AG08396 (cell line): ENCODE results near the gene SETD7.

Experiments used
- DNase-seq: peaks from one replicate; pipeline ENCODE4 v3.0.0; 2012; ENCODE audit warnings: low spot score, mixed read lengths

The SETD7 gene

DNA sequence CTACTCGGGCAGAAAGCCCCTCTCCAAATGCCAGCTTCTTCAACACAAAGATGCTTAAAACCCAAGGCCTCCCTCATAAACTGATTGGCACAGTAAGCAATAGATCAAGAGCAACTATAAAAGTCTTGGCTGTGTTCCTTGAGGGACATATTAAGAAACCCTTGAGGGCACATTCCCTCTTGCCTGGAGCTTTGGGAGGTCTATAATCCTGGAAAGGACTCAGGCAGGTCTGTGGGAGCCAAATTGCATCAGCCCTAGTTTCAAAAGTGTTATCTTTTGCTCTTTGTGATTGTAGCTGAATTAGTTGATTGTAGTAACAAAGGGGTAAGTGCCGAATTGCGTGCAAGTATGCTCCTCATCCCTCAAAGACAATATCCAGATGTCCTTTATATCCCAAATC, 18.6 kb upstream of the SETD7 start:
- DNase-seq = no peak

DNA sequence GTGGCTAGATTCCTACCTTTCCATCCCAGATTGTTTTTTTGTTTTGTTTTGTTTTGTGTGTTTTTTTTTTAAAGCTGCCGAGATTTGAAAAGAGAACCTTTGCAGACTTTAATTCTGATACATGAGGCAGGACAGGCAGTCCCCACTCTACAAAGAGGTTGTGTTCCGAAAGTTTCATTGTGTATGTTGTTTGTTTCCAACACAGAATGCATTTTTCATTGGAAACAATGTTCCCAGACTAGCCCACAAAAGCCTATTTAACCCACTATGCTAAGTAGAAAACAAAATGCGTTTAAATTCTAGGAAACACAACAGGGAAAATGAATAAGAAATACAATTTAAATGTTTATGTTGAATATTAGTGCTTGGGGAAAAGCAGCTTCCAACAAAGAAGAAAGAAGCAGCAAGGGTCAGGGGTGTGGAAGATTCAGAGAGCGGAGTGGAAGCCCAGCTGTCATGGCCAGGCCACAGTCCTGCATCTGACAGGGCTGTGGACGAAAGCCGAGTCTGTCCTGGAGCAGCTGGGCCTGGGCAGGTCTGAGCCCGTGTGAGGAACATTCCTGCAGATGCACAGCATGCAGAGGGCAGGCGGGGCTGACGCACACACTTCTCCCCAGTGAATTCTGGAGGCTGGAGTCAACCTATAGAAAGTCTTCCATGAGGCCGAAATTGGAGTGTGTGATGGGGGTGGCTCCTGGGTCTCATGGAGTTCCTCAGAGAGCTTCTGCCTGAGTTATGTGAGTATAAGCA, 12.4 kb upstream of the SETD7 start:
- no peak for DNase-seq

DNA sequence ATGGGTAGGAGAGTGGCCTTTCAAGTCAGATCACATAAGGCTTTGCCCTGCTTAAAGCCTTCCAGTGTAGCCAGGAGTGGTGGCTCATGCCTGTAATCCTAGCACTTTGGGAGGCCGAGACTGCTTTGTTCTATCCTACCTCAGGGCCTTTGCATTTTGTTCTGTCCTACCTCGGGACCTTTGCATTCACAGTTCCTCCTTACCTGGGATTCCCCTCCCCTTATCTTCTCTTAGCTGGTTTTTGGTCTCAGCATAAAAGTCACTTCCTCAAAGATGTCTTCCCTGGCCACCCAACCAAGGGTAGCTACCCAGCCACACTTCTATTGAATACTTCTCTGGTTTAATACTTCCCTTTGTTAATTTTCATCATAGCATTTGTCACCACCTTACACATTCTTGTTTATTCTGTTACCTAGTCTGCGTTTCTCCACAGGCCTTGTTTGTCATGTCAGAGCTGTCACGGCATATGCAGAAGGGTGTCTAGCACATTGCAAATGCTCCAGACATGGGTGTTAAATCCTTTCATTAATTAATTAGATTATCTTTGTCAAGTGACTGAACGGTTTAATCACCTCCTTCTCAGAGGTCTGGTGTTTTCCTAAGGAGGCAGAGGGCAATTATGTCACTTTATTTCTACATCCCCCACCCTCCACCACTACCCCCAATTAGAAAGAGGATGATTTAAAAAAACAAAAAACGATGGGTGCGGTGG, 11.3 kb upstream of the SETD7 start:
- DNase-seq = no peak

DNA sequence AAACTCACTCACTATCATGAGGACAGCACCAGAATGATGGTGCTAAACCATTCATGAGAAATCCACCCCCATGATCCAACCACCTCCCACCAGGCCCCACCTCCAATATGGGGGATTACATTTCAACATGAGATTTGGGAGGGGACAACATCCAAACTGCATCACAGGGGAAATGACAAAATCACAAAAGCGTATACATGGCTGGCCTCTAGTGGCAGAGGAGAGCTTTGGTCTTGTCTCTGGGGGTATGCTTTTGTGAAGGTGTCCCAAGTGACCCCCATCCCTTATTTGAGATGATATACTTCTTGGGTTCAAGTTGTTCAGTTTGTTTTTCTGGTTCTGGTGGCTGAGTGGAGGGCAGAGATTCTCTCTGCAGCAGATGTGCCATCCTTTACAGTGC, 8.5 kb upstream of the SETD7 start:
- no peak for DNase-seq

DNA sequence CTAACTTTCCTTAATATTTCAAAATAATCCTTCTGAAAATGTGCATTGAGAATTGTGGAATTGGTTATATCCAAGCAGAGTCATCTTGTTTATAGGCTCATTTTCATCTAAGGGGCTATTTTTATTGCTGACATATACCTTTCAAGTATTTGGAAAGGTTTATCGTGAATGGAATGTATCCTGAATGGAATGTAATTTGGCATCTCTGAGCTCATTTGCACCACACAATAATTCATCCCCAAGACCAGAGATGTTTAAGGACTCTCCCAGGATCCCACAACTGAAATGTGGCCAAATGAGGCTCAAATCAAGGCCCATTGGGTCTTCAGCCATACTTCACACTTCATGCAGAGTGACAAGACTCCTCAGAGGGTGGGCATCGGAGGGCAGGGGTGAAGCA, 7.5 kb upstream of the SETD7 start:
- DNase-seq = no peak

DNA sequence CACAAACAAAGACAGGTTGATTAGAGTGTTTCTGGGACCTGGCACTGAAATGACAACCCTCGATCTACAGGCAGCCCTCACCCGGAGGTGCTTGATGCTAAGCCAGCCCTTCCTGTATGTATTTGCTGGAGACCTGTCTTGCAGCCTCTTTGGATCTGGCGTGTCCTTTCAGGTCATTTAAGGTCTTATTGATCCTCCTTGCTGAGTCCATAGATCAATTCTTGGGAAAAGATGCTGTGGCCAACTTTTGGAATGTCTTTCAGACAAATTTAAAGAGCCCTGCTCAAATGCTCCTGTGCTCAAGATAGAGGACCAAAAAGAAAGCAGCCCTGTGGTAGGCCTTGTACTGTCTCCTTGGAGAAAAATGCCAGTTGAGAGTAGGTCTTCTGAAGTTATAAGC, 6.8 kb upstream of the SETD7 start:
- DNase-seq = no peak

DNA sequence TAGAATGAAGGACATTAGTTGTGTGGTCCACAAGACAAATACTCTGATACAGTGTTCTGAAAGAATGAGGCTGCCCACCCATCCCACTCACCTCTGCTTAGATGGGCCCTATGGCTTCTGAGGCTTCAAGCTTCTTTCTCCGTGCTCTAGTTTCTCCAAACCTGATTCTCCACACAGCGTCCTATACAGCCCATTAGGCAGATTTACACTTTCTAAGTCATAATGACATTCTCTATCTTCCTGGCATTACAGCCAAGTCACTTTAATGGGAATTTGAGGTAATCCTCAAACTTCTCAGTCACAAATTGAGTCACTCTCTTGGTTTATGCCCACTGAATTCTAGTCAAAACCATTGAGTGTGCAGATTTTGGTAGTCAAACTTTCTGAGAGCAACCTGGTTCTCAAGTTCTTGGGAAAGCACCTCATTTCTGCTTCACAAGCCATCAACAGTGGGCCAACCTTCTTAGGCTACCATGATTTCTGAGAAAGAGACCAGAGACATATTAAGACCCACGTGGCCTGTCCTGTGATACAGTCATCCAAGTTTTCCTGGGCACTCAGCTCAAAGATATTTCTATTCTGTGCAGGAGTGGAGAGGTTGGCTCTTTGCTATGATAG, 6.2 kb upstream of the SETD7 start:
- DNase-seq = no peak

DNA sequence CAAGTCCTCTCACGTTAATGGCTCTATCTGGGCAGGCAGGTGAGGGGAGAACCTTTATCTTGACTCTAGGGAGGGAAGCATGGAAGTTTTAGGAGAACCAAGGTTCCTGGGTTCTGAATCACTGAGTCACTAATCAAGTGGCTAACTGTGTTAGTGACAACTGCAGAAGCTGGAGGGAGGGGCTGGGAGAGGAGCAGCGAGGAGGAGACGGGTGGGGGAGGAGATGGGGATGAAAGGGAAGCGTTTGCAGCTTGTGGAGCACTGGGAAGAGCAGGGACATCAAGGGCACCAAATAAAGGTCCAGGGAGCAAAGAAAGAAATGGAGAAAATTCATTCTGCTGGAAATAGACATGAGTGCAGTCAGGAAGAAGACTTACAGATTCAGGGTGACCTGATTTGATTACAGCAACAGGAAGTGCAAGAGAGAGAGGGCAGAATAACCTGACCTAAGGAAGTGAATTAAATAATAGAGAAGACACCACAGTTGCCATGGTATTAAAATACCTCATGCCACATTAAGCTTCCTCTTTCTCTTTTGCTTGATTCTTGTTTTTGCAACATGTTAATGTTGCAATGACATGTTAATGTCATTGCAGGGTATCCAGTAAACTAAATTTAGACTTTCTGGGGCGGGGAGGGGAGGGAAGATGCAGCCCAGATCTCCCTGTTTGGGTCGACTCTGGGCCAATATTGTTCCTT, 4.5 kb upstream of the SETD7 start:
- no peak for DNase-seq

DNA sequence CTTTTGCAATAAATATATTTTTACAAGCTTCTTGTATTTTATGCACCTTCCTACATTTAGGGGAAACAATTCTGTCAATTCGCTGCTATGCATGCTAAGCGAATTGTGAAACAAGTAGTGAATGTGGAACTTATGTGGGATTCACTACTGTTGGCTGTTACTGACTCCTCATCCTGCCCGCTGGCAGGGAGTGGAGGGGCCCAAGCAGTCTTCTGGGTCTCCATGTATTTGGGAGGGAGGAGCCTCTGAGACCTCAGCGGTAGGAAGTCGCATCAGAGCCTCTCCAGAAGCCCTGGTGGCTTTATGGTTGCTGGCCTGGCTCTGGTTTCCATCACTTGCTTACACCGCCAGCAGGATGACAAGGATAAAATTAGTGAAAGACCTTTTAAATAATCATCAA, 3.7 kb upstream of the SETD7 start:
- DNase-seq = no peak

DNA sequence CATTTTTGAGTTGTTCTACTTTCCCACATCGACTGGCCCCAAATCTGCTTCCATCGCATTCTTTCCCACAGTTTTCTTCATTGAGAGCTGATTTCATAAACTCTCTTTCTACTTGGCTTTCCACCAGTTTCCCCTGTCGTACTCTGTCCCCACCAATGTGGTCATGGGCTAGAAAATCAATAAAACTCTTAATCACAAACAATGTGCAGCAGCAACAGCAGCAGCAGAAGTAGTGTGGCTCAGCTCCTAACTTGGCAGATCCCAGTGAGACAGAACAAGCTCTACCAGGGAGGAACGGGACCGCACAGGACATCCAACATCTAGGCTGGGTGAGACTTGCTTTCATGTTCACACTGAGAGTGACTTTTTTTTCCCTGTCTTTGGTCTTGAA, 3.1 kb upstream of the SETD7 start:
- no peak for DNase-seq

DNA sequence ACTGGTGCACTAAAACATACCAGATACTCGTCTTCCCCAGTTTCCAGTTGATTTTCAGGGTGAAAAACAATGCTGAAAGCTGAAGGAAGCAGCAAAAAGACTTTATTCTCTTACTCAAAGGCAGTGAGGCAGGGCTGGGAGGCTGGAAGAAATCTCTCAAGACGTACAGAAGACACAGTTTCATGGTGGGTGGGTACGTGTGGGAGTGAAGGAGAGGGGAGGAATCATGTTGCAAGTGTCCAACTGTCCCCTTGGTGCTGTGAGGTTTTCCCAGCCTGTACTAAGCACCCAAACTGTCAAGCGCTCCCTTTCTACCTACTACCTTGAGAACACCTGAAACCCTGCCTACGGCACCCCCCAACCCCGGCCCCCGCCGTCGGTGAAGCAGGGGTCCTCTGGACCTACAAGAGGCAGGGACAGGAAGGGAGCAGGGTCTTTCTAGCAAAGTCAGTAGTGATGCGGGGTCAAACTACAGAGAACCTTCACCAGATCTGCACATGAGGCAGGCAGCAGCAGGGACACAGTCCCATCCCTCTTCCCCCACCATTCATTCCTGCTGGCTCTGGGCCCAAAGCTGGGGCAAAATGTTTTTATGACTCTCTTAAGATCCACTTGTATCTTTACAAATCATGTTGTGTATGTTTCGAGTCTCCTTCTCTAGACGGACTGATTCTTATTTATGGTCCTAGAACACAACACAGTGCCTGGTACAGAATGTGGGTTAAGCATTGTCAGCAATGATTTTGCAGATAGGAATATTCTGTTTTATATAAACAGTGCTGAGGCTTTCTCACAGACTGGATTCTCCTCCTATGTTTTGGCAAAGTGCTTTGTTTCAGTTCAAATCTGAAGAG, 2.4 kb upstream of the SETD7 start:
- no peak for DNase-seq

DNA sequence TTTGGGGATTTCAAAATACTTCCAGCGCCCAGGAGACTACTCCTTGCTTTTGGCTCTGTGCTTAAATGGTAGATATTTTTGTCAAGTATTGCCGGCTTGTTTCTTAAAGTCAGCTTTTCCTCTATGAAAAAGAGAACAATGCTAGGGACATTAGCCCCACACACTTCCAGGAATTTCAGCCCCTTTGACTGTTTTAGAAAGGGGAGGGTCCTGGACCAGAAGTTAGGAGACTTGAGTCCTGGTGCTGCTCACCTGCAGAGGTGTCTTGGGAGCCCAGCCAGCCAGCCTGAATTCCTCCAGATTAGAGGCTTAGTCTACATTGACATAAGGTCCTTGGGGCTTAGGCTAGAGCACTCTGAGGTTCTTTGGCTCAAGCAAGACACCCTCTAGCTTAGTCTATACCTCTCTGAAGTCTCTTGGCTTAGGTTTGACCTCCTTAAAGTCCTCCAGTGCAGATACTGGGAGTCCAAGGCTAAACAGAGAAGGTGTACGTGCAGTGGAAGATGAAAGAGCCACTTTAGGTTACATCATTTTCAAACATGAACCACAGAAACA, 1.6 kb upstream of the SETD7 start:
- DNase-seq = no peak

DNA sequence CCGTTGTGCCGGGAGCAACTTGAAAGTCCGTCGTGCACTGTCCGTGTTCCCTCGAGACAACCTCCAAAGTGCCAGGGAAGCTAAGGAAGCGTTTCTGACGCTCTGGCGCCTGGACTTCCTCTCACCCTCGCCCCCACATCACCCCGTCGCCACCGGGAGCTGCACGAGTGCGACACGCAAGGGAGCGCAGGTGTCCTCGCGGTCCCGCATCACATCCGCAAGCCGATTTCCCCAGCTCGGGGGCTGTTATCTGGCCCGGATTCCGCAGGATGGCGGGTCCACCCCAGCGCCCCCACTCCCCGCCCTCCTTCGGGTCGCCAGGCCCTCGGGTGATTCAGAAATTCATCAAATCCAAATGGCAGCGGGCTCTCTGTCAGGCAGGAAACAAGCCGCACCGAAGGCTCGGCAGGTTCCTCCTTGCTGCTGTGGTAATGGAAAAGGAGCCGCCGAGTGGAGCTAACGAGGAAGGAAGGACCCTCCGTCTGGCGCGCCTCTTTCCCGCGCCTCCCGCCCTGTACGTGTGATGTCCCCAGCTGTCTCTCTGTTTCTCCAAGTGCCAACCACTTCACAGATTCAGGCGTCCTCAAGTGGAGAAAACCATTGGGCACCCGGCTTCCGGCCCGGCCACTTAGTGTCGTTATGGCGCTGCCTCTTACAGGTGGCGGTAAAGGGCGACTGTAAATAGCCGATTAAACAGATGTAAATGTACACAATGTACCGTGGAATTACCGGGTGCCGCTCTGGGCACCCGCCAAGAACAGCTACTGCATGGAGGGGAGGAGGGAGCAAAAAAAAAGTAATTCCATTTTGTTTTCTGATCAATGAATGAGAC, 921 bp upstream of the SETD7 start:
- DNase-seq = no peak

DNA sequence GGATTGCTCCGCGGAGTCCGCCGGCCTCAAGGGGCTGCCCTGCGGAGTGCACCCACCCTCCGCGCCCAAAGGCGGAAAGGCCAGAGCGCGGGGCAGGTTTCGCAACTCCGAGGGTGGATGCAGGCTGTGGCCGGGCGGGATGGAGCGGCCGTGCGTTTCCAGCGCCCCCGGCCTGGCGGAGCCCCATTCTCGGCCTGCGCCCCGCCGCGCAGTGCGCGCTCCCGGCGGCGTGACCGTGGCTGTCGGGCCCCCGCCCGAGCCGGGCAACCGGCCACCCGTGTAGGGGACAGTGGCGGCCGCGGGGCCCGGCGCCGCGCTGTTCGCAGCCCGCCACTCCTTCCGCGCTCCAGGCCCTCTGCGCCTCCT, 331 bp downstream of the SETD7 start:
- peak; percentile 61 for DNase-seq

DNA sequence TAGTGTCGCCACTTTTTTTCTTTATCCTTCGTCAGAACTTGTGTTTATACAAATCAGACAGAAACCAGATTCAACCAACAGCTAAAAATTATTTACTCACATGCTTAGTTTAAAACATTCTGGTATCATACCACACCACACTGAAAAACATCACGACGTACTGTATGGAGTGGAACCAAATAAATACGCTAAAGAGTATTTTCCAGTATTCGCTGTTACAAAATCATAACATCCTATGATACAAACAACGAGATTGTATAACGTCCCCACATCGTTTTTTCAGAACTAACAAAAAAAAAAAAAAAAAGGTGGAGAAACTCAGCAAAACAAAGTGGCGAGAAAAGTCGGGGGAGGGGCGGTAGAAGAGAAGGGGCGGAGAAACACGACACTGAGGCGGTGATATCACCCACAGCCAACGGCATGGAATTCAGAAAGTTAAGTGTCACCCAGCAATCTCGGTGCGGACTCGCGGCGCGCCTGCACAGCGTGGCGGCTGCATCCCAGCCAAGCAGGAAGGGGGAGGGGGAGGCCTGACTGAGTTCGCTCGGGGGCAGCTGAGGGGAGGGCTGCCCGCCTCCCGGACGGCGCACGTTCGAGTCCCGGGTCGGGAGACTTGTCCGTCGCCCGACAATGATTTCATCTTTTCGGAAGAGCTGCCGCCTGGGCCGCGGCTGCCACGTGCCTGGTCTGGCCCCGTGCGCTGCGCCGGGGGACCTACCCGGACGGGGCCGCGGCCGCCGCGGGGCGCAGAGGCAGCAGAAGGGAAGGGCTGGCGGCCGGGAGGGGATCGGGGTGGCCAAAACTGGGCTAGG, 920 bp downstream of the SETD7 start:
- DNase-seq = peak; percentile 84

DNA sequence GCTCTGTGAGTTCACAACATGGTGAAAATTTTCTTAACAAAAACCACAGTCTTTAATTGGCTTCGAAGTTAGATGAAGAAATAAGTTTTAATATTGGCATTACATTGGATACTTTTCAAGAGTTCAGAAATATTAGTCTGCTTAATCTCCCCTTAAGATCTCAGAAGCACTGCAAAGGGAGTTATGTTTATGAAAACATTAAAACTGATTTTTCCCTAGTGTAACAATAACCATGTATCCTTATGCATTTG, 1.5 kb downstream of the SETD7 start:
- no peak for DNase-seq

DNA sequence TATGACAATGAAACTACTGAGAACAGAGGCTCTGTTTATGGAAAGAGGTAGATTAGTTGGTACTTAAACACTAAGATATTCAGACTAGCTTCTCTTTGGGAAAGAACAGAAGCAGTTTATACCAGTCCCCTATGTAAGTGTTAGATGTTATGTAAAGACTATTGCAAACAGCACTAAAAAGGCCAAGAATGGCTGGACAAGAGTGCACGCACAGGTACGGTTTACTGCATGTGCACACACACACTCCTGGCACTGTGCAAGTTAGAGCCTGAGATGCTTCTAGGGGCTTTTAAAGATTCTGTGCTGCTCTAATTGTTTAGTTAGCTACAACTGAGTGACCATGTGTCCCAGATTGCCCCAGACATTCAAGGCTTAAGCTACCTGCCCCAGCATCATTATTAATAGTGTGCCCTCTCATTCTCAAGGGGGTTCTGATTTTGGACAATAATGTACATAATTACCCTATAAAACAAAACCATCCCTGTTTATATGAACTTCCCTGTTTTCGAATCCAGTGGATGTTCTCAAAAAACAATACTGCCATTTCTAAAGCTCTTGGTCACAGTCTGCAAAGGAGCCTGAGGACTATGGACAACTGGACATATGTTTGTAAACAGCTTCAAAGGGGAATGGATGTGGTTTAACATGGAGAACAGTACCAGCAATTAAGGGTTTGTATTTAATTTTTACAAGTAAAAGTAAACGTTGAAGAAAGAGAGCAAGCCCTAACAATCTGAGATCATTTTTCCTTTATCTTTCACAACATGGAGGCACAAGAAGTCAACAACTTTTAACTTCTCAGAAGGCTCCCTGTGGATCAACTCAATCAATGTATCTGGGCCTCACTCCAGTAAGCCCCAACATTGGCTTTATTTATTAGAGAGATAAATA, 2.0 kb downstream of the SETD7 start:
- DNase-seq = no peak

DNA sequence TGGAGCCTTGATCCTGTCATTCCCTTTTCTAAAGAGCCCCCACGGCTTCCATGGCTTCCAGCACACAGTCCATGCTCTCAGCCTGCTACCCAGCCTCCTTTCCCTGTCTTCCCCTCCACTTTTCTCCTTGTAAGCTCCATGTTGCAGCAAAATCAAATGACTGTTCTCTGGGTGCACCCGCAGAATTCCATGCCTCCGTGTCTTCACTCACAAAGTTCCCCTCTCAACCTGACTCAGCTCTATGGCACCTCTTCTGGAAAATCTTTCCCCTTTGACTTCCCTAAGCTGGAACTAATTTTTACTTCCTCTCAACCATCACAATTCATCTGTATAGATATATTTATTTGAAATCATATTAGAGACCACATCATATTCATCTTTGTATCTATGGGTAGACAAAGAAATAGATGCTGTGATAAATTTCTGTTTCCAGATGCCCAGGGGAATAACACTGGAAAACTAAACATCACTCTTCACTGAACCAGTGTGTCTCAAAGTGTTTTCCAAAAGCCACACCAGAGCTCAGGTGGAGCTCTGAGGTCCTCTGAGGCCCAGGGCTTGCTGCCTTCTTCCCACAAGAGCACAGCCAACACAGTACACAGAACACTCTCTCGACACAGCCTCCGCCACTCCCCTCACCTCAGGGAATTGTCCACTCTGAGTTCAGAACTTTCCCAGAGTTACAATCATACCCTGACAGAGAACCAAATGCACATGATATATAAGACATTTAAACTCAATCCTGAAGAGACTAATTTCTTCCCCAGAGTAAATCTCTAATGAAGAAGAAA, 3.3 kb downstream of the SETD7 start:
- no peak for DNase-seq
